NCI-H2081 treated with DMSO at 0.1 percent for 48 hours (cell line): Measurements from ENCODE around the gene CTAG1A.
A peak's percentile ranks its signal among the peaks of the same experiment; 100 is the strongest.
"Not testable (repeated sequence)": the region's sequence is repeated elsewhere in the genome, so short reads cannot be mapped to it uniquely, and the experiment has no call there.

Experiments used
- DNase-seq: peaks from one replicate; lab custom pipeline; 2025; lab: John Stamatoyannopoulos, UW

Gene CTAG1A

GRCh38 chrX:154584585-154585183 is at the start of gene CTAG1A:
TSS of gene CTAG1A (plus strand) at chrX:154585133. CDS start at chrX:154585207, 74 bp downstream.
- DNase-seq, result not testable (repeated sequence)

- DNase-seq, result no peak
Observed at GRCh38 chrX:154535892-154536291, 49.0 kb upstream of the CTAG1A start.

- DNase-seq, result no peak
Observed at GRCh38 chrX:154539077-154539476, 45.9 kb upstream of the CTAG1A start.

GRCh38 chrX:154540365-154540764 is 44.6 kb upstream of the CTAG1A start:
- not testable (repeated sequence) for DNase-seq

GRCh38 chrX:154540897-154541535 is 43.9 kb upstream of the CTAG1A start:
- DNase-seq, result no peak

GRCh38 chrX:154541589-154541895 is 43.4 kb upstream of the CTAG1A start:
- DNase-seq, result no peak

- no peak for DNase-seq
Observed at GRCh38 chrX:154541896-154542722, 42.8 kb upstream of the CTAG1A start.

GRCh38 chrX:154542723-154543424 is 42.1 kb upstream of the CTAG1A start:
- no peak for DNase-seq

- no peak for DNase-seq
Observed at GRCh38 chrX:154545673-154546274, 39.2 kb upstream of the CTAG1A start.

GRCh38 chrX:154546354-154547244 is 38.3 kb upstream of the CTAG1A start, which contains the start of gene G6PD:
TSS of gene G6PD (minus strand) at chrX:154546846. CDS start at chrX:154546155, 691 bp downstream.
- no peak for DNase-seq

- peak; percentile 6 for DNase-seq
Observed at GRCh38 chrX:154547245-154548027, 37.5 kb upstream of the CTAG1A start, which contains the start of gene IKBKG. TSS of gene IKBKG (plus strand) at chrX:154547620. CDS start at chrX:154552003, 4,383 bp downstream.

- DNase-seq, result no peak
Observed at GRCh38 chrX:154548028-154548316, 37.0 kb upstream of the CTAG1A start.

GRCh38 chrX:154549766-154550165 is 35.2 kb upstream of the CTAG1A start:
- no peak for DNase-seq

- not testable (repeated sequence) for DNase-seq
Observed at GRCh38 chrX:154552112-154552806, 32.7 kb upstream of the CTAG1A start.

GRCh38 chrX:154558060-154558690 is 26.8 kb upstream of the CTAG1A start:
- DNase-seq, result not testable (repeated sequence)

GRCh38 chrX:154558896-154559295 is 26.0 kb upstream of the CTAG1A start:
- not testable (repeated sequence) for DNase-seq

GRCh38 chrX:154560326-154560725 is 24.6 kb upstream of the CTAG1A start:
- DNase-seq, result not testable (repeated sequence)

GRCh38 chrX:154562295-154562694 is 22.6 kb upstream of the CTAG1A start:
- DNase-seq, result not testable (repeated sequence)

- not testable (repeated sequence) for DNase-seq
Observed at GRCh38 chrX:154570361-154570760, 14.6 kb upstream of the CTAG1A start.
